Activated CD8-positive, alpha-beta memory T cell treated with anti-CD3 and anti-CD28 coated beads, Interleukin-2, amount 50 U/mL, for 24 hours (primary cell): ENCODE results near the gene FAM117B.

Experiments
- DNase-seq: peaks from one replicate; pipeline ENCODE4 v3.0.0-alpha.2; 2020; ENCODE audit errors: extremely low read depth

FAM117B gene

GRCh38 chr2:202814226-202814625 lies 179.5 kb downstream of the FAM117B start:
- no peak for DNase-seq

- DNase-seq: no peak
Observed at GRCh38 chr2:202815548-202816360, 181.0 kb downstream of the FAM117B start.

- DNase-seq: no peak
Observed at GRCh38 chr2:202817771-202818170, 183.0 kb downstream of the FAM117B start.

- DNase-seq: no peak
Observed at GRCh38 chr2:202818321-202818720, 183.6 kb downstream of the FAM117B start.
